Colonic mucosa (tissue), 4 donors: ENCODE measurements around the gene DNAH3. TPM values are rescaled to one million over a fixed set of nuclear protein-coding genes. Genes with fewer than 3 reads are reported as not detected.
"Not testable (repeated sequence)": the region's sequence is repeated elsewhere in the genome, so short reads cannot be mapped to it uniquely, and the experiment has no call there.

Source experiments
- DNase-seq: peaks from one replicate; pipeline ENCODE4 v3.0.0-alpha.2; 2020
- H3K27ac ChIP-seq: fragments of 200-600 bp; one replicate; pipeline ENCODE4 v1.8.0; 2021
- H3K27me3 ChIP-seq: fragments of 200-600 bp; one replicate; pipeline ENCODE4 v1.8.0; 2021
- H3K36me3 ChIP-seq: fragments of 200-600 bp; one replicate; pipeline ENCODE4 v1.8.0; 2021
- H3K4me1 ChIP-seq: fragments of 200-600 bp; one replicate; pipeline ENCODE4 v1.8.0; 2021; ENCODE audit warnings: mild to moderate bottlenecking
- H3K4me3 ChIP-seq: fragments of 200-600 bp; one replicate; pipeline ENCODE4 v1.8.0; 2021
- H3K9ac ChIP-seq, 2 donors: one replicate each; pipeline ENCODE4 v1.7.0; 2013; ENCODE audit warnings: control low read depth in 2 of 2, low read depth in 2 of 2, low read length in 2 of 2
- H3K9me3 ChIP-seq: fragments of 200-600 bp; one replicate; pipeline ENCODE4 v1.8.0; 2021
- CTCF ChIP-seq: fragments of 200-600 bp; IDR thresholded peaks from one replicate; pipeline ENCODE4 v1.8.0; 2022; ENCODE audit warnings: antibody characterized with exemption, mild to moderate bottlenecking
- intact Hi-C: fragments of 100-400 bp; cut with DNase I; formaldehyde crosslinking; loops from one replicate; pipeline ENCODE4 v1.14.1; 2022
- total RNA-seq, 2 donors: library from RNA; stranded (reverse); fragmentation: NEBNext Ultra II Directional in 1 of 2; extraction: Animal tissue kit (Norgen Biotek cat#: 25700) in 1 of 2; gene quantifications; one replicate each; pipeline ENCODE4 v1.2.1, GENCODE V29; 2021
- donor health status: healthy.
- donor health status: DM: no; HTN: no; CAD: no.
- donor health status: DM: no; HTN: no; CAD: no.

The DNAH3 gene, protein sequence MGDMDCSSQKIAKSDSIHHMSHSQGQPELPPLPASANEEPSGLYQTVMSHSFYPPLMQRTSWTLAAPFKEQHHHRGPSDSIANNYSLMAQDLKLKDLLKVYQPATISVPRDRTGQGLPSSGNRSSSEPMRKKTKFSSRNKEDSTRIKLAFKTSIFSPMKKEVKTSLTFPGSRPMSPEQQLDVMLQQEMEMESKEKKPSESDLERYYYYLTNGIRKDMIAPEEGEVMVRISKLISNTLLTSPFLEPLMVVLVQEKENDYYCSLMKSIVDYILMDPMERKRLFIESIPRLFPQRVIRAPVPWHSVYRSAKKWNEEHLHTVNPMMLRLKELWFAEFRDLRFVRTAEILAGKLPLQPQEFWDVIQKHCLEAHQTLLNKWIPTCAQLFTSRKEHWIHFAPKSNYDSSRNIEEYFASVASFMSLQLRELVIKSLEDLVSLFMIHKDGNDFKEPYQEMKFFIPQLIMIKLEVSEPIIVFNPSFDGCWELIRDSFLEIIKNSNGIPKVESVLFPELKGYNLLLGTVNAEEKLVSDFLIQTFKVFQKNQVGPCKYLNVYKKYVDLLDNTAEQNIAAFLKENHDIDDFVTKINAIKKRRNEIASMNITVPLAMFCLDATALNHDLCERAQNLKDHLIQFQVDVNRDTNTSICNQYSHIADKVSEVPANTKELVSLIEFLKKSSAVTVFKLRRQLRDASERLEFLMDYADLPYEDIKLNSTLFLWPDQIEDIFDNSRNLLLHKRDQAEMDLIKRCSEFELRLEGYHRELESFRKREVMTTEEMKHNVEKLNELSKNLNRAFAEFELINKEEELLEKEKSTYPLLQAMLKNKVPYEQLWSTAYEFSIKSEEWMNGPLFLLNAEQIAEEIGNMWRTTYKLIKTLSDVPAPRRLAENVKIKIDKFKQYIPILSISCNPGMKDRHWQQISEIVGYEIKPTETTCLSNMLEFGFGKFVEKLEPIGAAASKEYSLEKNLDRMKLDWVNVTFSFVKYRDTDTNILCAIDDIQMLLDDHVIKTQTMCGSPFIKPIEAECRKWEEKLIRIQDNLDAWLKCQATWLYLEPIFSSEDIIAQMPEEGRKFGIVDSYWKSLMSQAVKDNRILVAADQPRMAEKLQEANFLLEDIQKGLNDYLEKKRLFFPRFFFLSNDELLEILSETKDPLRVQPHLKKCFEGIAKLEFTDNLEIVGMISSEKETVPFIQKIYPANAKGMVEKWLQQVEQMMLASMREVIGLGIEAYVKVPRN (N-terminal part only)
- total RNA-seq = 1 to 10 TPM; 4.2 to 5.1 TPM

DNA sequence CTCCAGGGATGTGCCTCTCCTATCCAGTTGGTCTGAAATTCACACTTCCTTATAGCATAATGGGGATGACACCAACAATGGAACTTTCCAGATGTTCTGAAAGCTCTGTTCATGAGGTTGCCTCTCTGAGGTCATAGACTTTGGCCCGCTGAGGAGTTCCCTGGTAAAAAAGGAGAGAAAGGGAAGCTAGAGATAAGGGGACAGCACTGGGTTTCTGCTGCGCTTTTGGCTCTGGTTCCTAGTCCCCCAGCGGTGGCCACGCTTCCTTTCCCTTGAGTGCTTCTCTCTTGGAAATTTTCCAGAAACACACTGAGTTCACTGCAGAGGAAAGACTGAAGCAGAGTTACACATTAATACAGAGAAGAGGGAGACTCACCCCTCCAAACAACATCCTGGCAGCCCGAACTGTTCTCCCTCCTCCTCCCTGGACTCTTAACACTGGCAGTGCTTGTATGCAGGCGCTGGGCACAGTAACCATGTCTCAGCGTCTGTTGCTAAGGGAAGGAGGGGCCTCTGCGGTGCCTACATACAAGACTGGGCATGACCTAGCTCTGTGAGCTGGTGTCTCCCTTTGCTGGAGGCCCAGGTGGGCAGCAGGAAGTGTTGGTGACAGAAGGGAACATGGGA is at the start of gene DNAH3:
Gene DNAH3, minus strand, starts transcription at position 472 of the 627 bp plus-strand sequence. CDS start 527 bp downstream, outside the sequence.
- H3K9ac ChIP-seq = peak within 1 kb of the TSS in 1 of 2 donors; percentile 5
- DNase-seq = no peak

GRCh38 chr16:21199607-21200218 is 49.1 kb upstream of the DNAH3 start:
- H3K4me3 ChIP-seq = no peak overlapping the region
- no peak for DNase-seq
- intact Hi-C loops = no loop called here
- H3K9me3 ChIP-seq = no peaks in the 10 kb centered on the region
- H3K36me3 ChIP-seq = no peaks in the 10 kb centered on the region
- no peak for TF ChIP-seq CTCF
- no peak overlapping the region for H3K27ac ChIP-seq
- H3K27me3 ChIP-seq = no peaks in the 10 kb centered on the region
- H3K4me1 ChIP-seq = no peaks in the 10 kb centered on the region
- peak overlapping the region in 1 of 2 donors; percentile 47 for H3K9ac ChIP-seq

More for the DNA sequence above, at the start of gene DNAH3:
- Histone ChIP-seq H3K27me3 (no peaks in the 10 kb centered on the region), H3K27ac (no peak within 1 kb of the TSS), H3K36me3 (no peaks in the 10 kb centered on the region), H3K9me3 (no peaks in the 10 kb centered on the region), H3K4me1 (no peaks in the 10 kb centered on the region), H3K4me3 (no peak within 1 kb of the TSS)
- intact Hi-C loops = loop anchor here (10.0 kb wide), 1 partner anchor 1174 kb away; no protein-coding TSS in a partner anchor
- no peak for TF ChIP-seq CTCF

DNA sequence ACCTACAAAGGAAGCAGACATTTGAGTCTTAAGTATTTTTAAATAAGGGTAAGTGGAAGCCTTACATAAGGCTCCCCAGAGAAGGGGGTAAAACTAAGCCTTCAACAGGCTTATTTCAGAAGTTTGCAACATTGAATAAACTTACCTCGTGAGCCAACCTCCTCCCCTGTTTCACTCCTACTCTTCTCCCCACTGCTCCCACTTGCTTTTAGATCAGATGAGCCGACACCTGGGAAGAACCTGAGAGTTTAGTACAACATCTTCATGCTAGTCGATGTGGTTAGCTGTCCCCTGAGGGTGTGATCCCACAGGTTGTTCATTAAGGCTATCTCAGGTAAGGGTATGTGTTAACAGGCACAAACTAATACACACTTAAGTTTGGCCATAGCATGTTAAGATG is 47.0 kb upstream of the DNAH3 start:
- Histone ChIP-seq H3K27me3 (no peaks in the 10 kb centered on the region), H3K27ac (no peak overlapping the region)
- intact Hi-C loops = no loop called here

GRCh38 chr16:21197112-21197511 is 46.5 kb upstream of the DNAH3 start:
- Histone ChIP-seq H3K27ac (no peak overlapping the region), H3K9ac (no peak overlapping the region), H3K4me1 (no peaks in the 10 kb centered on the region), H3K36me3 (no peaks in the 10 kb centered on the region), H3K27me3 (no peaks in the 10 kb centered on the region), H3K9me3 (no peaks in the 10 kb centered on the region), H3K4me3 (no peak overlapping the region)
- intact Hi-C loops = no loop called here
- no peak for DNase-seq
- TF ChIP-seq CTCF = no peak

More for the DNA sequence above, 47.0 kb upstream of the DNAH3 start:
- Histone ChIP-seq H3K36me3 (no peaks in the 10 kb centered on the region), H3K4me1 (no peaks in the 10 kb centered on the region), H3K9me3 (no peaks in the 10 kb centered on the region), H3K9ac (no peak overlapping the region), H3K4me3 (no peak overlapping the region)
- no peak for TF ChIP-seq CTCF
- DNase-seq = no peak

GRCh38 chr16:21195330-21195729 is 44.7 kb upstream of the DNAH3 start:
- H3K27ac ChIP-seq, H3K9me3 ChIP-seq, H3K36me3 ChIP-seq, intact Hi-C loops, H3K4me3 ChIP-seq, DNase-seq, H3K9ac ChIP-seq, H3K4me1 ChIP-seq, H3K27me3 ChIP-seq: not testable (repeated sequence)
